ENCODE measurements around the gene UBE3D.
"Not testable (repeated sequence)": the region's sequence is repeated elsewhere in the genome, so short reads cannot be mapped to it uniquely, and the experiment has no call there.

The UBE3D gene

GRCh38 chr6:82971877-82972460 lies 93.7 kb downstream of the UBE3D start:
- no peak for DNase-seq

- no peak for DNase-seq
Measured at GRCh38 chr6:82970839-82971238, 94.8 kb downstream of the UBE3D start.

- no peak for DNase-seq
Measured at GRCh38 chr6:82968708-82969107, 96.9 kb downstream of the UBE3D start.

DNA sequence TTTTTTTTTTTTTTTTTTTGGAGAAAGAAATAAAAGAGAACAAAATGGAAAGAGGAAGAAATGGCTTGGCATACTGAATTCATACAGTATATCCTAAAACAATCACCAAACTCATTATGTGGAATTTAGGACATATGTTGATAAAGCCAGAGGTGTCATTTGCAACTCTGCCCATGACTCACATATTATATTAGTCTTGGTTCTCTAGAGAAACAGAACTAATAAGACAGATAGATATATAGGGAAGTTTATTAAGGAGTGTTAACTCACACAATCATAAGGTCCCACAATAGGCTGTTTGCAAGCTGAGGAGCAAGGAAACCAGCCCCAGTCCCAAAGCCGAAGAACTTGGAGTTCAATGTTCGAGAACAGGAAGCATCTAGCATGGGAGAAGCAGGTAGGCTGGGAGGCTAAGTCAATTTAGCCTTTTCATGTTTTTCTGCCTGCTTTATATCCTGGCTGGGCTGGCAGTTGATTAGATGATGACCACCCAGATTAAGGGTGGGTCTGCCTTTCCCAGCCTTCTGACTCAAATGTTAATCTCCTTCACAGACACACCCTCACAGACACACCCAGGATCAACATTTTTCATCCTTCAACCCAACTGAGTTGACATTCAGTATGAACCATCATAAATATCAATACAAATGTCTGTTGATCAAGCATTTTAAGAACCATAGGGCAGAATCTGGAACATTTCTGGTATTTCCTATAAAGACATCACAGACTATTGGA lies 102.3 kb downstream of the UBE3D start:
- DNase-seq: no peak

GRCh38 chr6:82959385-82959941 lies 106.2 kb downstream of the UBE3D start:
- DNase-seq: no peak

GRCh38 chr6:82958551-82958950 lies 107.1 kb downstream of the UBE3D start:
- DNase-seq: no peak

DNA sequence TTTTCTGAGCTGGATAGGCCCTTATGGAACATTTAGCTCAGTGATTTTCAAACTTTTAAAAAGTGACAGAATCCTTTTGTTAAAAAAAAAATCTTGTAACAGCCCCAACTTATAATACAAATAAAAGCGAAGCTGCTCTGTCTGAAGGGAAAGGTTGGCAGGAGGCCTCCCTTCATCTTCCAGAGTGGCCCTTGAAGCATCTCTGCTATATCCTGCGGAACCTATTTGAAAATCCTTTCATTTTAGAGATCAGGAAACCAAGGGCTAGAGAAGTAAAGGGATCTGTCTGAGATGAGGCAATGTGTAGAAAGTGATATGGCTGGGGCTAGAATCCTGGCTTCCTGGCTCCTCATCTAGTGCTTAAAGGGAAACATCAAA lies 107.8 kb downstream of the UBE3D start:
- DNase-seq: no peak

GRCh38 chr6:82957171-82957867 lies 108.3 kb downstream of the UBE3D start:
- no peak for DNase-seq

DNA sequence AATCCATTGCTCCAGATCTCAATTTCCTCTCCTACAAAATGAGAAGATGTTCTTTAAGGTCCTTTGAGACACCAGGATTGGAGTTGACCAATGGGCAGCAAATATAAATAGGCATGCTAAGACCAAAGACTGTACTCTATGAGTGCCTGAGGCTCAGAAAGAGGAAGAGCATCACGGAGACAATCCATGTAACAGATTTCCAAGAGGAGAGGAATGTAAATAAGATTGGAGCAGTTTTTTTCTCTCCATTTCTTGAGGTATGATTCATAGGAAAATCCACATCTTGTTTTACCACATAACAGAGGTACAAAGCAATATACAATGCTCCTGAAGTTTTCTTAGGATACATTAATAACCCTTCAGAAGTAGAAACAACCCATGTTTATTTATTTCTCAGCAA lies 109.8 kb downstream of the UBE3D start:
- no peak for DNase-seq

DNA sequence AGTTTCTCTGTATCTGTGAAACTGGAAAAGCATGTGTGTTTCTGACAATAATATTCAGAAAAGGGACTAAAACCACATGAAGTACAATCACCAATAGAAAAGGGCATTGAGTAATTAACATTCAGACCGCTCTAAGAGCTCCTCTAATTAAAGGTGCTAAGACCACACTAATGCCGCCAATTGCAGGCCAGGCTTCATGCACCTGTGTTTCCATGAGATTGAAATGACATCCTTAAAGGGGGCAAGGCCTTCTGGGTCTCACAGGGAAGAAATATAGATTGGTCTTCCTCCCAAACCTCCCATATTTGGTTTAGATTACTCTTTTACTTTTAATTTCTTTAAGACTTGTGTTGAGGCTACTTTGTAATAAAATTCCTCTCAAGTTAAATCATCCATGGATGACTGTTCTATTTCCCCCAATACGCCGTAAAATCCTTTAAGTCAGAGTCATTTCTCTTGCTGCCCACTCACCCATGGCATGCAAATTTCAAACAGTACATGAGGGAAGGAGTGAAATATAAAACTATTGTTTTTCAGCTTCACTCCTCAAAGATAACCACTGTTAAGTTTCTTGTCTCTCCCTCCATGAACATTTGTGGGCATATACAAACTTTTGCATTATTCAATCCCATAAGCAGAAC lies 110.6 kb downstream of the UBE3D start:
- no peak for DNase-seq

DNA sequence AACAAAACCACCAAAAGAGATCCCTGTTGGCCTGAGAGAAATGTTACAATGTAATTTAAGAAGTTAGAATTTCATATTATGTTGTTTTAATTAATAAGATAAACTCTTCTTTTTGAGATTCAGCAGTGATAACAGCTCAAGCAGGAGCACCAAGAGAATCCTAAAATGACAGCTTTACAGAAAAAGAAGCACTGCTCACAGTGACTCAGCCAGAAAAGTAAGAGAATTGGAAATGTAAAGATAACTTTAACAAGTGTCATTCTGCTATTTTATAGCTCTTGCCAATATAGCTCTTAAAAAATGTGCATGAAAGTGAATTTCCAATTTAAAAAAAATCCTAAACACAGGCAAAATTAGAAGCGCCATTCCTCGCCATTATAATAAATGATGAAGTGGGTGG lies 111.3 kb downstream of the UBE3D start:
- DNase-seq: no peak

DNA sequence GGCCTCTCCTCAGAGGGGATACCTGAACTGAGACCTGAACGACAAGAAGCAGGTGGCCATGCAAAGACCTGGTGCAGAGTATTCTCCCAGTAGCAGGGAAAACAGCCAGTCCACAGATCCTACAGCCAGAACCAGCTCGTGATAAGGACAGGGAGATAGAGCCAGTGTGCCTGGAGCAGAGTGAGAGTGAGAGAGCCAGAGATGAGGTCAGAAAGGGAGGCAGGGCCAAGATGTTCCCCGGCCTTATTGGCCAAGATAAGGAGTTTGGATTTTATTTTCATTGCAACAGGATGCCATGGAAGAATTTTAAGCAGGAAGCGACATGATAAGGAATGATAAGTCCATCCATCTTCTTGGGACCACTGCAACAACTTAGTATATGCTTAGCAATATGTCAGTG lies 111.8 kb downstream of the UBE3D start:
- DNase-seq: no peak

GRCh38 chr6:82951935-82952334 lies 113.7 kb downstream of the UBE3D start:
- no peak for DNase-seq

DNA sequence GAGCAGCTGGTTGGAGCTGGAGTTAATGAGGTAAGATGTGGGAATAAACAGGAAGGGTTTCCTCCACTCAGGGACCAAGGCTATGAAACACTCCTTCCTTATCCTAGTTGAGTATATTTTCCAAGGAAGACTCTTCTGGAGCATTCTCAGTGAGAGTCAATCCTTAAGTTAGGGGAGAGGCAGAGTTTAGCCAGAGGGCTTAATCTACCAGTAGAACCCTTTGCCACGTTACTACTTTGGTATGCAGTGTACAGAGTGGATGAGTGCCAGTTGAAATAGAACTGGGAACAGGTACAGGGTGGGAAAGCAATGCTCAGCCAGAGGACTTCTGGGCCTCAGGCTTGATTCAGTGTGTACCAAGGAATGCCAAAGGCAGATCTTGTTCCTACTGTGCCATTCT lies 114.3 kb downstream of the UBE3D start:
- DNase-seq: no peak

DNA sequence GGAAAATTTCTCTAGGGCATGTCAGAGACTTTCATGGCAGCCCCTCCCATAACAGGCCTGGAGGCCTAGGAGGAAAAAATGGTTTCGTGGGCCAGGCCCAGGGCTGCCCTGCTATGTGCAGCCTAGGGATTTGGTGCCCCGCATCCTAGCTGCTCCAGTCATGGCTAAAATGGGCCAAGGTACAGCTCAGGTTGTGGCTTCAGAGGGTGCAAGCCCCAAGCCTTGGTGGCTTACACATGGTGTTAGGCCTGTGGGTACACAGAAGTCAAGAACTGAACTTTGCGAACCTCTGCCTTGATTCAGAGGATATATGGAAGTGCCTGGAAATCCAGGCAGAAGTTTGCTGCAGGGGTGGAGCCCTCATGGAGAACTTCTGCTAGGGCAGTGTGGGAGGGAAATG lies 134.7 kb downstream of the UBE3D start:
- not testable (repeated sequence) for DNase-seq

DNA sequence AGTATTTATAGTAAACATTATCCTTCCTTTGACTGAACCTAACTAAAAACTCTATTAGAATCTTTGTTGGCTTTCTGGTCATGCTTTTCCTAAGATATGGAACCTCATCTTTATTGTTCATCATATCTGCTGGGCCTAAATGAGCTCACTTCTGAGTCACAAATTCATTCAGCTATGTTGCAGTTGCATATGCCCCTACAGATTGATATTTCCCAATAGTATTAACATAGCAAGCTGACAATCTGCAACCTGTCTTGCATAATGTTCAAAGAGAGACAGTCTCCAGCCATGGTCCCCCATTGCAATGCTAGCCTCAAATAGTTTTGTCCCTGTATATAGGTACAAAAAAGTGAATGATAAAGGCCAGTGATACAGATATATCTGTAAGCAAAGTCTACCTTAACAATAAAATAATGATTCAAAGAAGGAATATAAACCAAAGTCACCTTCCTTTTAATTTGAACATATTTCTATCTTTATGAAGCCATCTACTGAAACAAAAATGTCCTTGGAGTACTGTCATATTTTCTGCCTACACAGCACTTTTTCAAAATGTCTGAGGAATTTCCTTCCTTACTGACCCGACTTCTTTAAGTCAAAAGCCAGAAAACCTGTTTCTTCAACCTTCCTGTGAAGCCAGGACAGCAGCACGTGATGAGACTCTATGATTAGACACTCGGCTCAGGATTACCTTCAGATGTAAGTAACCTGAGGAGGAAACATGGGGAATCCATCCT lies 140.7 kb downstream of the UBE3D start:
- DNase-seq: no peak

GRCh38 chr6:82921258-82921657 lies 144.4 kb downstream of the UBE3D start:
- no peak for DNase-seq

DNA sequence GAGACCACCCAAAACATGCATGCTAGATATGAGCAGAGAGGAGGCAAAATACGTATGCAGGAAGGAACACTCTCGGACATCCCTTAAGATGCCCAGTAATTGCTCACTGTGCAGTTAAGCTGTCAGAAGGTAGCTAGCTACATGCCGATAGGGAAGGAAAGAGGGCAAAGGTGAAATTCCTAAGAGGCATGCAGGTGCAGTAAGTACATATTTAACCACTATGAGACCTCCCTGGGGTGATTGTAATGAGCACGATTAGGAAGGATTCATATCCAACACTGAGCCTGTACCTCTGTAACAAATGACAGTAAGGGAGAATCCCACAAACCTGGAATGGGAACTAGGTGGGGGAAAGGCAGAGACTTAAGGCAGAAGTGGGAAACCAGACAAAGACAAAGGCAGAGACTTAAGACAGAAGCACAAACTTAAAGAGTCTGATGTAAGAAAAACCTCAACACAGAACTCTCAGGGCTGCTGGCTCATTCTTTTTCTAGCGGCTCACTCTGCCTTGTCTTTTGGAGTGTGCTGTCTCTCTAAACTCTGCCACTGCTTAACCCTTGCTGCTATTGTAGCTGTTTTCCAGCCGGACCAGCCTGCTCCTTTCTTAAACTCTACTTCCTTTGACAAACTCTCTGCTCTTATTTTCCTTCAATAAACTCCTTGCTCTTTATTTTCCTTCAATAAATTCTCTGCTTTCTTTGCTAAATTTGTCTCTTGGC lies 148.1 kb downstream of the UBE3D start:
- no peak for DNase-seq

DNA sequence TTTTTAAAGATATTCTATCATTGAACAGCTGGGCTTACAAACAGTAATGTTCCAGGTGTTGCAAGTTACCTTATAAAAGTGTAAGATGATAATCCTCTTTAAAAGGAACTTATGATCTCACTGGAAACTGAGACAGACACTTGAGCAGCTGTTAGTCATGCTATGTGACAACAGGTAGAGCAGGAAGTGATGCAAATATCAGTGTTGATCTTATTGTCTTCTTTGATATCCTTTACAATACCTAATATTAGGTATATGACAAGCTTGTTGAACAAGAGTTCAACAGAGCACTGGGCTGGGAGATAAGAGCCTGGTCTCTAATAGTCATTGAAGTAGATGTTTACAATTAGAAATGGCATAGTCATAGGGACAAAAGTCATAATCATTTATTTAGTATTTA lies 150.0 kb downstream of the UBE3D start:
- DNase-seq: no peak

- no peak for DNase-seq
Measured at GRCh38 chr6:82914511-82914910, 151.1 kb downstream of the UBE3D start.

- DNase-seq: no peak
Measured at GRCh38 chr6:82910820-82911219, 154.8 kb downstream of the UBE3D start.

DNA sequence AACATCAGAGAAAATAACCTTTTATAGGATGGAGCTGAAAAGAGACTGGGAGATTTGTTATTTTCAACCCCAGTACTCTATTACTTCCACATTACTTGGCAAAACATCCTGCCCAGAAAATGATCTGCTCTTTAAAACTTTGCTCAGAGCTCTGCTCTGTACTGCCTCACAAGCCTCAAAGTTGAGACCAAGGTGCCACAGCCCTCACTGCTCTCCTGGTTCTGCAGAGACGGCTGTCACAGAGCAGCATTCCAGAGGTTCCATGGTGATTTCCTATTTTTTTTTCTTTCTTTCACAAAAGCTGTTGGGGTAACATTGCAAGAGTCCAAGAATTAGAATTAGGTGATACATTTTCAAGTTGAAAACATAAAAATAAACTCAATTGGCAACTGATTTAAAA lies 155.2 kb downstream of the UBE3D start:
- DNase-seq: no peak
